Measurements from ENCODE around the gene MROH2A.

The MROH2A gene

GRCh38 chr2:233799716-233800115 is 21.6 kb downstream of the MROH2A start:
- no peak for DNase-seq (ENCODE audit: low spot score)

DNA sequence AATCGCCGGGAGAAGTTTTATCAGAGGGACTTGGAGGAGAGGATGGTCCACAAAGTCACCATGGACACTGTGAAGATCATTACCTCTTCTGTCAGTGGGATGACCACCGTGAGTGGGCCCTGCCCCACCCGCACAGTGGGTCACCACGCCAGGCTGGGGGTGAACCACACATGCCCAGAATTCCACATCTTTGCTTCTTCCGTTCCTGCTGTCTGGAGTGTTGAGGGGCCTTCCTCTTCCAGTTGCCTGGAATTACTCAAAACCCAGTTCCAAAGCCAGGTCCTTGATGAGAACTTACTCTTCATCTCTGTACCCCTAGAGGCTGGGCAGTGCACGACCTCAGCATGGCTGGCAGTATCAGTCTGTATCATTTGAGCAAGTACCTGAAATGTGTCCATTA is 22.1 kb downstream of the MROH2A start:
- no peak for DNase-seq (ENCODE audit: low spot score)

DNA sequence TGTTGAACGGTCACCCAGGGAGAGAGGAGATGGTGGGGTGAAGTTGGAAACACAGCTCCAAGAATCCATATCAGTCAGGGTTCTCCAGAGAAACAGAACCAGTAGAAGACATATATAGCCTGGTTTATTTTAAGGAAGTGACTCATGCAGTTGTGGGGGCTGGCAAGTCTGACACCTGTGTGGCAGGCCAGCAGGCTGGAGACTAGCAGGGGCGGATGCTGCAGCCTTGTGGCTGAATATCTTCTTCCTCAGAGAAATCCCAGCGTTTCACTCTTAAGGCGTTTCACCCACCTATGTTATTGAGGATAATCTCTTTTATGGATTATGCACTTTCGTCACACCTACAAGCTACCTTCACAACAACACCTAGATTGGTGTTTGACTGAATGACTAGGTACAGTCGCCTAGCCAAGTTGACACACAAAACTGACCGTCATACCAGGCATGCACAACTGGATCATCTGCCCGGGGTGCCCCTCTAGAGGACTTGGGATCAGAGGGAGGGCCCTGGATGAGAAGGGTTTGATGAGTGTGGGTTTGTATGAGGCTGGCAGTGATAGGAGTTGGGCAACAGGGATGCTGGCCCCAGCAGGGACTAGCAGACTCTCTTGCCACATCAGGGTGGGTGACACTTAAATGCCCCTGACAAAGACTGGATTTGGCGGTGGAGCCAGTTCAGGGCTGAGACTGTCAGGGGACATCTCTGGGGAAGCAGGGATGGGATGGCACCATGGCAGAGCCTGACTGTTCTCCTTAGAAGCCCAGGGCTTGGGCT is 23.4 kb downstream of the MROH2A start:
- no peak for DNase-seq (ENCODE audit: low spot score)

GRCh38 chr2:233802132-233802815 is 24.1 kb downstream of the MROH2A start:
- no peak for DNase-seq (ENCODE audit: low spot score)

DNA sequence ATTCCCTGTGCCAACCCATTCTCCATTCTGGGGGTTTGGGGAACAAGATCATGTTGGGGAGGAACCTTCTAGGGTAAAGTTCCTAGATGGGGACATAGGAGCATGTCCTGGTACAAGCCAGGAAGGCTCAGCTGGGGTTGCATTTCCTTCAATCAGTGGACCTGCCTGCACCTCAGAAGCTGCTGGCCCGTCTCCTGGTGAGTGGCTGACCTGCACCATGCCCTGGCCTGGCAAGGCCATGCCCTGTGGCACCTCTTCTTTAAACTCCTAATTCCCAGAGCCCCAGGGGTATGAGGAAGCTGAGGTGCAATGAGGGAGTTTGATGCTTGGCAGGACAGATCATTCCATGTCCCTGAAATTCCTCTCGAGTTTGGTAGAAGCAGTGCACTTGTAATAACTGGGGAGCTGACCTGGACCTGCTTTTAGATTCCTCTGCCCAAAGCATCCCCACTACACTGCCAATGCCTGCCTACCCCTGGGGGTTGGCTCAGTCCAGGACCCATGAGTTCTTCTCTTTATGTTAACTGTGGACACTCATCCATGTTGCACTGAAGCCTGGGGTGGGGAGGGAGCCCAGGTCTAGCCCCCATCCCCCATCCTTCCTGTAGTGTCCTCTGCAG is 25.3 kb downstream of the MROH2A start:
- DNase-seq (ENCODE audit: low spot score): no peak

DNA sequence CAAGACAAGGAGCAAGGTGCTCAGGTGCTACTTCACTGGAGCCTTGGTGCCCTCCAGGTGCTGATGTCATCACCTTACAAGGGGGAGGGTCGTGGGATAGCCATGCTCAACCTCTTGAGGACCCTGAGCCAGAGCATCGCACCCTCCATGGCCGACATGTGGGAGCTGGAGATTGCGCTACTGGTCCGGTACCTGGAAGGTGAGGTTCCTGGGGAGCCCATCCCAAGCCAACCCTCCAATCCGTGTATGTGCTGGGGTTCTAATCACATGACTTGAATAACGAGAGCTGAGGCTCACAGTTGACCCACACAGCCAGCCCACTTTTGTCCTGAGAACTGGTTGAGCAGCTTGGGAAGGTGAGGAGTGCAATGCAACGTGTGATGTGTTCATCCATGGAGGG is 25.9 kb downstream of the MROH2A start:
- DNase-seq (ENCODE audit: low spot score): no peak

DNA sequence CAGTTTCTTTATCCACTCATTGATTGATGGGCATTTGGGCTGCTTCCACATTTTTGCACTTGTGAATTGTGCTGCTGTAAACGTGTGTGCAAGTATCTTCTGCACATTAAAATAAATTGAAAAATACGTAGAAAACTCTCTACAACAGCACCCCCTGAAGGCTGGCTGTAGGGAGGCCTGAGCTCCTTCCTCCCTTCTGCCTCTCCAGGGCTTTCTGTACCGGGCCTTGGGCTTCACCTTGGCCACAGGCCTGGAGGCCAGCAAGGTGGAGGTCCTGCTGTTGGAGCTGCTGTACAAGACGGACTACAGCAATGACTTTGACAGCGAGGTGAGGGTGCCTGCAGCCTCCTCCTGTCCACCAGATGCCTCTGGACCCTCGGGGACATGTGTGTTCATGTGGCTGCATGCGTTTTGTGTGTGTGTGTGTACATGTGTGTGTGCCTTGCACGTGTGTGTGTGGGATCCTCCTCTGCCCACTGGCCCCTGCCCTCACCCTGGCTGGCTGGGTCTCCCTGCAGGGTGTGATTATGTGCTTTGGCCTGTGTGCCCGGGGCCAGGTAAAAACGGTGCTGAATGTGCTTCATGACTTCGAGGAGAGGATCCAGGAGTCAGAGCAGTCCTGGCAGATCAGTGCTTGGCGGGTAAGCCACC is 29.2 kb downstream of the MROH2A start:
- DNase-seq (ENCODE audit: low spot score): no peak

DNA sequence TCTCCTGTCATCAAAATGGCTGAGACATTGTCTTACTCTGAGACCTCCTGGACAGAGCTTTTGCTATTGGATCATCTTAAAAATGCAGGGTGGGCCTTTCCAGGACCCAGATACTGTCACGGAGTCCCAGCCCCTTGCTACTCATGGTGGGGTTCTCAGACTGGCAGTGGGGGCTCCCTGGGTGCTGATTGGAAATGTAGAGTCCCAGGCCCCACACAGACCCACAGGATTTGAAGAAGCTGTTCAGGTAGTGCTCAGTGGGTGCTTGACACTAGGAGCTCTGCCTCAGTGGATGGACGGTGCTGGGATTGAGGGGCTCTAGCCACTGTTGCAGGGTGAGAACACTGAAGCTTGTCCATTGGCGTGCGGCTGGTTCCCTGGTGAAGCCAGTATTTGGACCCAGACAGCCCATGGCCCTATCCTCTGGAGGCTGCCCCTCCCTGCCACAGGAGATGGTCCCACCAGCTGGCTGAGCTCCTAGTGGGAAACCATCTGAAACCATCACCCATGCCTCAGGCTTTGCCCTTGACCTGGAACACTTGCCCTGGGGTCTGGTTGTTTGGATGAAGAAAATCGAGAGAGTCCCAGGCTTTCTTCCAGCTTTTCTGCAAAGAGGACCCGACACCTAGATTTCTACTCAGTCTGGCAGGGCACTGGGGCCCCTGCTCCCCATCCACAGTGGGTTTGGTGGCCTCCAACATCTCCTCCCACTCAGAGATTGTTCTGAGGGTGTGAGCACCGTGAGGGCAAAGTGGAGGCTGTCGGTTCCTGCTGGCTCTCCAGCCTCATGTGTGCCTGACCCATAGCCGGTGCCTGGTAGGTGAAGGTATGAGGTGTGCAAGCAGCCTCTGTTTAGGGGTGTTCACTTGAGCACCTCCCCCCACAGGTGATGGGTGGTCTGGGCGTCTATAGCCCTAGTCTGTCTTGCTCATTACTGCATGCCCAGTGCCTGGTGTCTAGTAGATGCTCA is 30.1 kb downstream of the MROH2A start:
- DNase-seq (ENCODE audit: low spot score): no peak

GRCh38 chr2:233810385-233810784 is 32.3 kb downstream of the MROH2A start:
- DNase-seq (ENCODE audit: low spot score): no peak

- DNase-seq (ENCODE audit: low spot score): no peak
Observed at GRCh38 chr2:233811087-233811486, 33.0 kb downstream of the MROH2A start.

GRCh38 chr2:233811732-233812131 is 33.6 kb downstream of the MROH2A start:
- no peak for DNase-seq (ENCODE audit: low spot score)

DNA sequence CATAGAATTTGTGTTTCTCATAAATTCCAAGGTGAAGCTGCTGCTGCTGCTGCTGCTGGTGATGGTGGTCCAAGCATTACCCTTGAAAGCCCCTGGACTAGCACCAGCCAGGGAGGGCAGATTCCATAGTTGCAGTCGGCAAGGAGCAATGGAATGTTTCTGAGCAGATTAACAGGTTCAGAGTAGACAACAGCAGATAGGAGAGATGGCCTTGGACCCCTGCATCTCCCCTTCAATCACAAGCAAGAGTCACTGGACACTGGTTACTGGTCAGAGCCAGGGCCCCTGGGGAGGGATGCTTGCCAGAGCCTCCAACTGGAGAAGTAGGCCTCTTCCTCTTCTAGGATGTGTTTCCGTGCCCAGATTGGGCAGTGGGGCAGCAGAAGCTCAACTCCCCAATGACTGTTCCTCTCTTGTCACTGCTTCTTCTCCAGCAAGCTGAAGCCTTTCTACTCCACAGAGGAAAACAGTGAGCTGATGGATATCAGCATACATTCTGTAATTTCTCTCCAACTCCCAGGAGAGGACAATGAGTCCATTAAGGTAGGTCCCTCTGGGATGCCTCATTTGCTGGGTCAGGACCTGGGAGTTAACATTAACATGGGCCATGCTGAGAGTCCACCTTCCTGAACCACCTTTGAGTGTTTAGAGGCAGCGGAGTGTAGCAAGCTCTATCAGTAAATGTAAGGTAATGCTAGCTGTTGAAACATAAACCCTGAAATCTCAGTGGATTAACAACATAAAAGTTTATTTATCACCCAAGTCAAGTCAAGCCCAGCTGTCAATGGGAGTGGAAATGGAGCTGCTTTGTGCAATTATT is 35.3 kb downstream of the MROH2A start:
- no peak for DNase-seq (ENCODE audit: low spot score)

GRCh38 chr2:233814056-233814835 is 36.1 kb downstream of the MROH2A start:
- no peak for DNase-seq (ENCODE audit: low spot score)

DNA sequence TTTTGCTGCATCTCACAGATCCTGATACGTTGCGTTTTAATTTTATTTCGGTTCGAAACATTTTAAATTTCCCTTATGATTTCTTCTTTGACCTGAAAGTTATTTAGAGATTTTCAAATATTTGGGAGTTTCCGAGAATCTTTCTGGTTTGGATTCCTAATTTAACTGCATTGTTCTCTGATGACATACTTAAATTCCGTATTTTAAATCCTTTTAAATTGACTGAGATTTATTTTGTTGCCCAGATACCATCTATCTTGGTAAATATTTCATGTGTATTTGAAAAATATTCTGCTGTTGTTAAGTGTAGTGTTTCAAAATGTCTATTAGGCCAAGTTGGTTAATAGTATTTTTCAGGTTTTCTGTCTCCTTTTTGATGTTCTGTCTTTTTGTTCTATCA is 37.7 kb downstream of the MROH2A start:
- no peak for DNase-seq (ENCODE audit: low spot score)

DNA sequence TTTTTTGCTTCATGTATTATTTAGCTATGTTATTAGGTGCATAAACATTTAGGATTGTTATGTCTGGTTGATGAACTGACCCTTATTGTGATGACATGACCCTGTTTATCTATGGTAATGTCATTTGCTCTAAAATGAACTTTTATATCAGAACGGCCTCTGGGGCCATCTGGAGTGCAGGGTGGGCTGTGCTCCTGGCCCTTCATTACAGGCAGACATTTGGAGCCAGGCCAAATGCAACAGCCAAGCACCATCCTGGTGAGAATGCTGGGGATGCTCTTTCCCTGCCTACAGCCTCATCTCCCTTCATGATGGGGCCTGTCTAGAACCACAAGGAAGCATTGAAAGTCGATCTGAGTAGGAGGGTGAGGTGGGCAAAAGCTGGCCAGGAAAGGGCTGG is 38.2 kb downstream of the MROH2A start:
- DNase-seq (ENCODE audit: low spot score): no peak

DNA sequence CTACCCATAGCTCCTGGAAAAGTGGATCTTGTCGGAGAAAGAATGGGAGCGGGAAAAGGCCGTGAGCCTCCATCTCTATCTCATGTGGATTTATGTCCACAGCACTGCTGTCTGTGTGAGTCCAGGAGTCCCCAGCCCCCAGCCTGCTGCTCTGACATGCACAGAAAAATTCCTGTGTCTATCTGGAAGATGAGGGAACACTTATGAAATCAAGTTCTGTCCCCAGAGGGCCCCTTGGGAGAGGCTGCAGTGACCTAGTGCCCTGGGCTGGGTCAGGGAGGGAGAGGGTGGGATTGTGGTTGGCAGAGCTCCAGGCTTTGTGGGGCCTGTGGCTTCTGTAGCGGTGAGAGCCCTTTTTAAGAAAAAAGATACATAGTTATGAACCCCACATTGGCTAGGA is 38.6 kb downstream of the MROH2A start:
- peak; percentile 58 for DNase-seq (ENCODE audit: low spot score)

DNA sequence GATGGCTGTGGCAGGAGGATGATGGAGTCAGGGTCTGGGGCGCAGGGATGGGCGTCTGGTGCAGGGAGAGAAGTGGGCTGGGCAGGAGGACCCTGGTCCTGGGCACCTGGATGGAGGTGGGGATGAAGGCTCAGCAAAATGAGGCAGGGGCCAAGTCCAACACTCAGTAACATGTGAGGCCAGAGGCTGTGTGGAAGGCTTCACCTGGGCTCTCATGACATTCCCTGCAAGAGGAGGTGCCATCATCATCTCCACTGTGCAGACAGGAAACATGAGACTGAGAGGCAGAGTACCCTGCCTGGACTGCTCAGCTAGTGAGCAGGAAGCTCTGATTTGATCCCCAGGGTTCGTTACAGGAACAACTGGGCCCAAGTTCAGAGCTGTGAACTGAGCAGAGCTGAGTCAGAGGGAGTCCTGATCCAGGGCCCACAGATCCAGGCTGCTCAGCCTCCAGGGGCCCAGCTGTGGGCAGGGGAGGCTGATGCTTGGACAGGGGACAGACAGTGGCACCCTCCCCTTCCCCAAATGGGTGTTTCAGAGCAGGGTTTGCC is 39.3 kb downstream of the MROH2A start:
- DNase-seq (ENCODE audit: low spot score): no peak

- no peak for DNase-seq (ENCODE audit: low spot score)
Observed at GRCh38 chr2:233817995-233818638, 40.0 kb downstream of the MROH2A start.

Measured in HuH-7 (cell line).